B cell (primary cell): ENCODE measurements around the gene FBXL2. TPM values are rescaled to one million over a fixed set of nuclear protein-coding genes. Genes with fewer than 3 reads are reported as not detected.

ENCODE experiments used
- ATAC-seq: fragments of 200-7000 bp; cut with Tn5 transposase; one replicate; pipeline ENCODE4 v1.10.0; 2021; ENCODE audit warnings: low read depth, mild to moderate bottlenecking, moderate number of reproducible peaks, moderate library complexity
- CTCF ChIA-PET: fragments of 350-600 bp; sonication (Branson Sonifier 250); formaldehyde crosslinking; loops from one replicate; lab custom pipeline; 2021; ENCODE audit warnings: antibody characterized with exemption, inconsistent platforms; lab: Charles Lee
- POLR2A ChIA-PET: fragments of 350-600 bp; sonication (Branson Sonifier 250); formaldehyde crosslinking; loops from one replicate; lab custom pipeline; 2021; ENCODE audit warnings: antibody characterized with exemption; lab: Charles Lee
- DNase-seq: peaks from one replicate; pipeline ENCODE4 v3.0.0; 2013
- H2AFZ ChIP-seq: 2 replicates; pipeline ENCODE4 v1.6.1; 2012; ENCODE audit warnings: mild to moderate bottlenecking, low read depth, low read length; ENCODE audit not compliant: insufficient read depth, poor library complexity, severe bottlenecking
- H3K27ac ChIP-seq, 2 donors: 1 replicate in 1 of 2; 2 replicates in 1 of 2; pipeline ENCODE4 v1.5.1; 2012 to 2013; ENCODE audit warnings: low read length in 2 of 2, mild to moderate bottlenecking in 2 of 2, moderate library complexity in 1 of 2
- H3K27me3 ChIP-seq, 4 experiments: fragments of 200-600 bp in 1 of 4; sonication (generic) in 1 of 4; replicated peaks in 1 of 4; 1 replicate in 2 of 4; 2 replicates in 2 of 4; pipeline versions ENCODE4 v1.6.1 to v1.7.0; 2013 to 2016; ENCODE audit warnings: low read length in 3 of 4, mild to moderate bottlenecking in 2 of 4, mixed read lengths in 1 of 4, moderate library complexity in 1 of 4; ENCODE audit not compliant: insufficient read depth in 4 of 4, control insufficient read depth in 3 of 4; ENCODE audit errors: control extremely low read depth in 1 of 4
- H3K36me3 ChIP-seq, 2 experiments: replicated peaks in 1 of 2; 1 replicate in 1 of 2; 2 replicates in 1 of 2; pipeline versions ENCODE4 v1.6.1 to v1.7.1; 2013; ENCODE audit warnings: low read length in 1 of 2; ENCODE audit not compliant: insufficient read depth in 2 of 2, control insufficient read depth in 1 of 2; ENCODE audit errors: control extremely low read depth in 1 of 2, extremely low read depth in 1 of 2
- H3K4me1 ChIP-seq, 2 donors: fragments of 200-600 bp in 1 of 2; sonication (generic) in 1 of 2; 1 replicate in 1 of 2; 2 replicates in 1 of 2; pipeline versions ENCODE4 v1.5.1 to v1.6.1; 2013 to 2017; ENCODE audit warnings: low read length in 2 of 2; ENCODE audit not compliant: control insufficient read depth in 2 of 2, insufficient read depth in 2 of 2
- H3K4me2 ChIP-seq: replicated peaks from 2 replicates; pipeline ENCODE3; 2012; ENCODE audit warnings: mild to moderate bottlenecking, low read depth, low read length; ENCODE audit not compliant: poor library complexity, severe bottlenecking
- H3K4me3 ChIP-seq, 5 experiments: fragments of 200-600 bp in 1 of 5; sonication (generic) in 1 of 5; 1 replicate in 3 of 5; 2 replicates in 2 of 5; pipeline versions ENCODE4 v1.5.1 to v1.7.0; 2011 to 2016; ENCODE audit warnings: low read length in 4 of 5, mild to moderate bottlenecking in 4 of 5, low read depth in 2 of 5, control low read depth in 1 of 5, moderate library complexity in 1 of 5; ENCODE audit not compliant: insufficient read depth in 1 of 5; ENCODE audit errors: control extremely low read depth in 1 of 5, extremely low read depth in 1 of 5
- H3K79me2 ChIP-seq: fragments of 200-600 bp; sonication (generic); one replicate; pipeline ENCODE4 v1.6.0; 2016; ENCODE audit warnings: low read length; ENCODE audit not compliant: control insufficient read depth, insufficient read depth
- H3K9ac ChIP-seq: fragments of 200-600 bp; sonication (generic); 2 replicates; pipeline ENCODE4 v1.6.1; 2017; ENCODE audit warnings: mild to moderate bottlenecking, low read length, moderate library complexity
- H3K9me3 ChIP-seq, 3 donors: one replicate each; pipeline versions ENCODE4 v1.6.1 to v1.7.1; 2013; ENCODE audit warnings: low read length in 2 of 3; ENCODE audit not compliant: control insufficient read depth in 2 of 3, insufficient read depth in 1 of 3; ENCODE audit errors: control extremely low read depth in 1 of 3
- H4K20me1 ChIP-seq: 2 replicates; pipeline ENCODE4 v1.6.0; 2012; ENCODE audit warnings: mild to moderate bottlenecking, low read length; ENCODE audit not compliant: insufficient read depth, control insufficient read depth, poor library complexity, severe bottlenecking
- H3K27ac Mint-ChIP-seq: one replicate; pipeline ENCODE4 v1.8.0; 2021; ENCODE audit warnings: mixed read lengths
- H3K27me3 Mint-ChIP-seq: one replicate; pipeline ENCODE4 v1.8.0; 2021; ENCODE audit warnings: mixed read lengths
- H3K4me1 Mint-ChIP-seq: one replicate; pipeline ENCODE4 v1.8.0; 2021; ENCODE audit warnings: mixed read lengths
- H3K4me3 Mint-ChIP-seq: one replicate; pipeline ENCODE4 v1.8.0; 2021; ENCODE audit warnings: mixed read lengths
- H3K9me3 Mint-ChIP-seq: one replicate; pipeline ENCODE4 v1.8.0; 2022; ENCODE audit warnings: mixed read lengths; ENCODE audit not compliant: insufficient read depth
- EZH2 ChIP-seq: IDR thresholded peaks from 2 replicates; pipeline ENCODE4 v1.6.1; 2012; ENCODE audit warnings: borderline replicate concordance, low read depth, mild to moderate bottlenecking, moderate library complexity, low read length; ENCODE audit not compliant: insufficient read depth, poor library complexity, severe bottlenecking
- WGBS: methylation state at CpG from one replicate; pipeline ENCODE4 v1.1.5; 2013; ENCODE audit warnings: missing lambda C conversion rate; ENCODE audit not compliant: insufficient coverage; 5-methylcytosine and 5-hydroxymethylcytosine counted together
- intact Hi-C: fragments of 100-400 bp; cut with micrococcal nuclease; formaldehyde crosslinking; loops from one replicate; pipeline ENCODE4 v1.10.0; 2022
- polyA plus RNA-seq: library from polyadenylated mRNA; depleted of rRNA; stranded (reverse); fragments of >200 nt; gene quantifications from 2 replicates; pipeline ENCODE4 v1.2.3, GENCODE V29; 2012
- total RNA-seq, 2 donors: library from RNA; stranded (reverse); fragments of 120-200 nt in 1 of 2; gene quantifications; 1 replicate in 1 of 2; 2 replicates in 1 of 2; pipeline versions ENCODE4 v1.2.3 to v1.2.4, GENCODE V29; 2013 to 2022
- TF ChIP-seq, protein P1 (sequence below): fragments of 200-600 bp; IDR thresholded peaks from one replicate; pipeline ENCODE4 v1.8.0; 2022; ENCODE audit warnings: antibody characterized with exemption, mild to moderate bottlenecking

The FBXL2 gene
- total and polyA plus RNA-seq, 2 donors (not counting 1 experiment from before 2014, with no cell fraction given) = 0.34 TPM; not detected in 1

DNA sequence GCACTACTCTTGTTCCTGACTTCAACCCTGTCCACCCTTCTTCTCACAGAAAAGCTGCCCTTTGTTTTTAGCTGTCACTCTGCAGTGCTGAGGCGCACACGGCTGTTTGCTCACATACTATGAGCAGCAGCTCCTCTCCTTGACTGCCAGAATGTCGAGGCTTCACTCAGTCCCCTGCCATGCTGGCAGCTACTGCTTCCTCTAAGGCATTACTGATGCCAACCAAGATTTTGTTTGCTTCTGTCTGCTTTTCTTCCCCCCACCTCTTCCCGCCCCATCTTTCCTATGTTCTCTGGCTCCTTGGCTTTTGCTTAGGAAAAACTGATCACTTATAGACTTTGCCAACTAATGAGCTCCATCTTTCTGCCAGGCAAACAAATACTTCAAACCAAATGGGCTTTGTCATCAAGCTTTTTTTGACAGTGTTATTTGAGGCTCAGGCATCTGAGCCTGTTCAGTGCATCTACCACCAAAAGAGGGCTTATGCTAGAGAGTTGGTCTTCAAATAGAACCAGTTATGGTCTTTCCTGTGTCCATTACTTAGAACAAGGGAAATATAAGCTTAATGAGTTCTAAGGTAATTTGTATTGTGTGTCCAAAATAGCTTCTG is 81.0 kb downstream of the FBXL2 start:
- Mint-ChIP-seq H3K4me1 (no peaks in the 10 kb centered on the region), H3K9me3 (no peaks in the 10 kb centered on the region), H3K27ac (no peak overlapping the region), H3K27me3 (peaks cover 16% of the 10 kb centered on the region), H3K4me3 (no peak overlapping the region)
- TF ChIP-seq, protein P1, sequence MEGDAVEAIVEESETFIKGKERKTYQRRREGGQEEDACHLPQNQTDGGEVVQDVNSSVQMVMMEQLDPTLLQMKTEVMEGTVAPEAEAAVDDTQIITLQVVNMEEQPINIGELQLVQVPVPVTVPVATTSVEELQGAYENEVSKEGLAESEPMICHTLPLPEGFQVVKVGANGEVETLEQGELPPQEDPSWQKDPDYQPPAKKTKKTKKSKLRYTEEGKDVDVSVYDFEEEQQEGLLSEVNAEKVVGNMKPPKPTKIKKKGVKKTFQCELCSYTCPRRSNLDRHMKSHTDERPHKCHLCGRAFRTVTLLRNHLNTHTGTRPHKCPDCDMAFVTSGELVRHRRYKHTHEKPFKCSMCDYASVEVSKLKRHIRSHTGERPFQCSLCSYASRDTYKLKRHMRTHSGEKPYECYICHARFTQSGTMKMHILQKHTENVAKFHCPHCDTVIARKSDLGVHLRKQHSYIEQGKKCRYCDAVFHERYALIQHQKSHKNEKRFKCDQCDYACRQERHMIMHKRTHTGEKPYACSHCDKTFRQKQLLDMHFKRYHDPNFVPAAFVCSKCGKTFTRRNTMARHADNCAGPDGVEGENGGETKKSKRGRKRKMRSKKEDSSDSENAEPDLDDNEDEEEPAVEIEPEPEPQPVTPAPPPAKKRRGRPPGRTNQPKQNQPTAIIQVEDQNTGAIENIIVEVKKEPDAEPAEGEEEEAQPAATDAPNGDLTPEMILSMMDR = no peak
- TF ChIP-seq EZH2 = no peak
- Histone ChIP-seq H3K9ac (no peak overlapping the region), H3K27me3 (no peaks in the 10 kb centered on the region), H3K4me2 (no peak overlapping the region), H3K9me3 (no peaks in the 10 kb centered on the region), H3K4me1 (no peaks in the 10 kb centered on the region), H3K4me3 (no peak overlapping the region), H2AFZ (no peak overlapping the region), H4K20me1 (no peaks in the 10 kb centered on the region), H3K79me2 (no peaks in the 10 kb centered on the region), H3K36me3 (no peaks in the 10 kb centered on the region), H3K27ac (no peak overlapping the region)
- WGBS = 98% methylated on average over 4 of the region's 4 CpGs
- DNase-seq = no peak
- intact Hi-C loops = no loop called here
- ChIA-PET CTCF (interaction anchor here (0.7 to 1.2 kb wide), 2 partner anchors 14 to 226 kb away, joined by 3 to 7 read pairs; no protein-coding TSS in a partner anchor), POLR2A (no interaction called here)
- ATAC-seq = no peak

DNA sequence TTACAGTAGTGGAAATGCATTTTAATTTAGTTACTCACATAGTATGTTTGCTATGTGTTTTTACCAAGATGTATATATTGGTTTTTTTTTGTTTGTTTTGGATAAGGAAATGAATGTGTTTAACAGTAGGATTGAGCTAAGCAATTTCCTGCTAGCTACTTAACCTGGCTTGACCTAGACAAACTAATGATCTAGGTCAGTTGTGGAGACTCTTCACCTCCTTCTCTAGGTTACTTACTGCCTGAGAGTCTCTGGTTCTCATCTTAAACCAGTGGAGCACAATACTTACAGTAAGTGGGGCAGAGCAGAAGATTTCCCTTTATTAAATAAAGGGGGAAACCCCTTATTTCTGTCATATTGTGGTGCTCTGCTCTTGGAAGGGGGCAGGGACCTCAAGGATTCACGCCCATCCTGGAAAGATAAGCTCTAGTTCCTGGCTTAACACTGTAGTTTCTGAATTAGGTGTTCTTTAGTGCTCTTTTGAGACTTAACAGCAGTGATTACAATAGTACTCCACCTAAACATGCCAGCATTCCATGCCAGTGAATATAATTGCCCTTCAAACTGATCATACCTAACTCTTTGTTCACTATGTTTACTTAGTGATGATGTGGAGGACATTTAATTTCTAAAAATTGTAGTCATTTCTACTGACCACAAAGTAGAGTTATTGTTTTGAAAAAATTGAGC is 83.0 kb downstream of the FBXL2 start:
- no peaks in the 10 kb centered on the region for H3K36me3 ChIP-seq
- H3K4me1 Mint-ChIP-seq = no peaks in the 10 kb centered on the region
- no CpG with 5 or more reads among the region's 1 CpG for WGBS
- ChIA-PET POLR2A (no interaction called here), CTCF (interaction anchor here (1.0 to 1.1 kb wide), 2 partner anchors 12 to 229 kb away, joined by 3 to 5 read pairs; no protein-coding TSS in a partner anchor)
- no peaks in the 10 kb centered on the region for H3K9me3 ChIP-seq
- DNase-seq = no peak
- H3K4me3 ChIP-seq = no peak overlapping the region
- H3K4me3 Mint-ChIP-seq = no peak overlapping the region
- no peaks in the 10 kb centered on the region for H4K20me1 ChIP-seq
- H3K4me1 ChIP-seq = no peaks in the 10 kb centered on the region
- no peaks in the 10 kb centered on the region for H3K27me3 ChIP-seq
- no peak for ATAC-seq
- no peak overlapping the region for H3K27ac ChIP-seq
- H3K9me3 Mint-ChIP-seq = no peaks in the 10 kb centered on the region
- TF ChIP-seq EZH2 = no peak
- TF ChIP-seq, protein P1 = no peak
- H3K27me3 Mint-ChIP-seq = peaks cover 16% of the 10 kb centered on the region
- intact Hi-C loops = no loop called here
- no peak overlapping the region for H3K9ac ChIP-seq
- no peak overlapping the region for H3K4me2 ChIP-seq
- no peak overlapping the region for H3K27ac Mint-ChIP-seq
- no peak overlapping the region for H2AFZ ChIP-seq
- no peaks in the 10 kb centered on the region for H3K79me2 ChIP-seq
